Liver (tissue), 9 donors: ENCODE results near the gene EP300. TPM values are rescaled to one million over a fixed set of nuclear protein-coding genes. Genes with fewer than 3 reads are reported as not detected.

Experiments used
- DNase-seq: peaks from one replicate; pipeline ENCODE4 v3.0.0-alpha.2; 2017; ENCODE audit warnings: low spot score
- H3K27ac ChIP-seq, 2 donors: one replicate each; pipeline ENCODE4 v1.7.0; 2013; ENCODE audit warnings: inconsistent platforms in 2 of 2, low read length in 2 of 2, control low read depth in 1 of 2, low read depth in 1 of 2, mild to moderate bottlenecking in 1 of 2
- H3K27me3 ChIP-seq, 4 donors: one replicate each; pipeline versions ENCODE4 v1.6.1 to v1.7.0; 2013; ENCODE audit warnings: low read length in 3 of 4, inconsistent platforms in 1 of 4, mild to moderate bottlenecking in 1 of 4, moderate library complexity in 1 of 4; ENCODE audit not compliant: control insufficient read depth in 4 of 4, insufficient read depth in 4 of 4
- H3K36me3 ChIP-seq, 4 donors: one replicate each; pipeline versions ENCODE4 v1.6.1 to v1.7.0; 2013; ENCODE audit warnings: low read length in 3 of 4, mild to moderate bottlenecking in 3 of 4, low read depth in 1 of 4, moderate library complexity in 1 of 4; ENCODE audit not compliant: control insufficient read depth in 4 of 4, insufficient read depth in 3 of 4
- H3K4me1 ChIP-seq, 4 donors: one replicate each; pipeline versions ENCODE4 v1.6.1 to v1.7.0; 2013; ENCODE audit warnings: low read length in 3 of 4, mild to moderate bottlenecking in 3 of 4, moderate library complexity in 1 of 4; ENCODE audit not compliant: control insufficient read depth in 4 of 4, insufficient read depth in 4 of 4
- H3K4me3 ChIP-seq, 3 donors: one replicate each; pipeline versions ENCODE4 v1.6.1 to v1.7.0; 2013; ENCODE audit warnings: low read length in 3 of 3, control low read depth in 1 of 3, low read depth in 1 of 3, mild to moderate bottlenecking in 1 of 3
- H3K9ac ChIP-seq, 2 donors: one replicate each; pipeline ENCODE4 v1.7.0; 2013; ENCODE audit warnings: low read length in 2 of 2, mild to moderate bottlenecking in 2 of 2, moderate library complexity in 2 of 2, control low read depth in 1 of 2, low read depth in 1 of 2
- H3K9me3 ChIP-seq, 4 donors: one replicate each; pipeline versions ENCODE4 v1.6.1 to v1.7.0; 2013; ENCODE audit warnings: low read length in 3 of 4; ENCODE audit not compliant: control insufficient read depth in 4 of 4
- EGR1 ChIP-seq, 2 donors: IDR thresholded peaks; 2 replicates each; pipeline ENCODE4 v1.6.1; 2016 to 2018; ENCODE audit warnings: antibody characterized with exemption in 2 of 2, low read depth in 2 of 2
- GABPA ChIP-seq, 2 donors: IDR thresholded peaks in 1 of 2; conservative IDR thresholded peaks in 1 of 2; 2 replicates each; pipeline ENCODE4 v1.6.1; 2016; ENCODE audit warnings: antibody characterized with exemption in 2 of 2, mild to moderate bottlenecking in 1 of 2, moderate library complexity in 1 of 2
- HNF4A ChIP-seq, 2 donors: conservative IDR thresholded peaks; 2 replicates each; pipeline ENCODE4 v1.6.1; 2016; ENCODE audit warnings: antibody characterized with exemption in 2 of 2, mild to moderate bottlenecking in 2 of 2
- HNF4G ChIP-seq: IDR thresholded peaks from 2 replicates; pipeline ENCODE4 v1.6.1; 2016; ENCODE audit warnings: antibody characterized with exemption
- JUND ChIP-seq, 2 donors: IDR thresholded peaks; 2 replicates each; pipeline ENCODE4 v1.6.1; 2016; ENCODE audit warnings: antibody characterized with exemption in 2 of 2
- NR2F2 ChIP-seq: IDR thresholded peaks from 2 replicates; pipeline ENCODE4 v1.6.1; 2016; ENCODE audit warnings: antibody characterized with exemption
- YY1 ChIP-seq: IDR thresholded peaks from 2 replicates; pipeline ENCODE4 v1.6.1; 2016; ENCODE audit warnings: antibody characterized with exemption, mild to moderate bottlenecking
- WGBS: extraction: QIAGEN DNeasy Blood & Tissue Kit; methylation state at CpG from one replicate; pipeline ENCODE4 v1.1.7; 2013; 5-methylcytosine and 5-hydroxymethylcytosine counted together
- polyA plus RNA-seq, 2 donors: library from polyadenylated mRNA; stranded (reverse) in 1 of 2; unstranded in 1 of 2; fragments of 200-250 nt in 1 of 2; fragments of >200 nt in 1 of 2; fragmentation: Nextera tagmentation in 1 of 2; extraction: Ambion mirVana in 1 of 2; gene quantifications; one replicate each; pipeline versions ENCODE4 v1.2.1 to v1.2.3, GENCODE V29; 2013 to 2015
- total RNA-seq, 2 donors: library from RNA; depleted of rRNA; stranded (reverse); fragments of >200 nt; gene quantifications; one replicate each; pipeline ENCODE4 v1.2.3, GENCODE V29; 2014
- TF ChIP-seq, protein P1 (sequence below): IDR thresholded peaks from 2 replicates; pipeline ENCODE4 v1.6.1; 2016; ENCODE audit warnings: antibody characterized with exemption, mild to moderate bottlenecking
- TF ChIP-seq, protein P2 (sequence below): IDR thresholded peaks from 2 replicates; pipeline ENCODE4 v1.6.1; 2016; ENCODE audit warnings: antibody characterized with exemption
- TF ChIP-seq, protein P3 (sequence below): IDR thresholded peaks from 2 replicates; pipeline ENCODE4 v1.6.1; 2016; ENCODE audit warnings: antibody characterized with exemption
- TF ChIP-seq, protein P4 (sequence below): IDR thresholded peaks from 2 replicates; pipeline ENCODE4 v1.6.1; 2016; ENCODE audit warnings: antibody characterized with exemption
- donor health status: healthy.
- donor health status: healthy.
- donor health status: healthy.
- donor health status: healthy.
- donor health status: healthy.

The EP300 gene
- total and polyA plus RNA-seq, 4 donors, result 6.9 to 95.5 (median 31.9) TPM

DNA sequence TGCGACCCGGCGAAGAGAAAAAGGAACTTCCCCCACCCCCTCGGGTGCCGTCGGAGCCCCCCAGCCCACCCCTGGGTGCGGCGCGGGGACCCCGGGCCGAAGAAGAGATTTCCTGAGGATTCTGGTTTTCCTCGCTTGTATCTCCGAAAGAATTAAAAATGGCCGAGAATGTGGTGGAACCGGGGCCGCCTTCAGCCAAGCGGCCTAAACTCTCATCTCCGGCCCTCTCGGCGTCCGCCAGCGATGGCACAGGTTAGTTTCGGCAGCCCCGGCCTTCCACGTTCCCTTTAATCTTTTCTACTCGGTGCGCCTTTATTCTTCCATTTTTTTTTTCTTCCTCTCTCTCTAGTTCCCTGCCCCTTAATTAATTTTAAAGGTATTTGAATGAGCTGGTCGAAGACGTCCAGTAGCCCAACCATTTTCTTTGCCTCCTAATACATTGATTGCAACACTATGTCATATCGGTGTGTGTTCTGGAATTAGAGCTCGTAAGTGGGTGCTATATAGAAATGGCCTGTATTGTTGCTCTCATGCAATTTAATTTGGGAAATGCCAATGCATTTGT lies 537 bp downstream of the EP300 start:
- TF ChIP-seq HNF4G (no peak), GABPA (IDR thresholded peaks at IDR 0.05 in 1 of 2, conservative IDR thresholded peaks at IDR 0.05 in 1 of 2) (no peak), NR2F2 (no peak), HNF4A (conservative IDR thresholded peaks at IDR 0.05) (no peak), YY1 (peak; percentile 79)
- TF ChIP-seq, protein P1, sequence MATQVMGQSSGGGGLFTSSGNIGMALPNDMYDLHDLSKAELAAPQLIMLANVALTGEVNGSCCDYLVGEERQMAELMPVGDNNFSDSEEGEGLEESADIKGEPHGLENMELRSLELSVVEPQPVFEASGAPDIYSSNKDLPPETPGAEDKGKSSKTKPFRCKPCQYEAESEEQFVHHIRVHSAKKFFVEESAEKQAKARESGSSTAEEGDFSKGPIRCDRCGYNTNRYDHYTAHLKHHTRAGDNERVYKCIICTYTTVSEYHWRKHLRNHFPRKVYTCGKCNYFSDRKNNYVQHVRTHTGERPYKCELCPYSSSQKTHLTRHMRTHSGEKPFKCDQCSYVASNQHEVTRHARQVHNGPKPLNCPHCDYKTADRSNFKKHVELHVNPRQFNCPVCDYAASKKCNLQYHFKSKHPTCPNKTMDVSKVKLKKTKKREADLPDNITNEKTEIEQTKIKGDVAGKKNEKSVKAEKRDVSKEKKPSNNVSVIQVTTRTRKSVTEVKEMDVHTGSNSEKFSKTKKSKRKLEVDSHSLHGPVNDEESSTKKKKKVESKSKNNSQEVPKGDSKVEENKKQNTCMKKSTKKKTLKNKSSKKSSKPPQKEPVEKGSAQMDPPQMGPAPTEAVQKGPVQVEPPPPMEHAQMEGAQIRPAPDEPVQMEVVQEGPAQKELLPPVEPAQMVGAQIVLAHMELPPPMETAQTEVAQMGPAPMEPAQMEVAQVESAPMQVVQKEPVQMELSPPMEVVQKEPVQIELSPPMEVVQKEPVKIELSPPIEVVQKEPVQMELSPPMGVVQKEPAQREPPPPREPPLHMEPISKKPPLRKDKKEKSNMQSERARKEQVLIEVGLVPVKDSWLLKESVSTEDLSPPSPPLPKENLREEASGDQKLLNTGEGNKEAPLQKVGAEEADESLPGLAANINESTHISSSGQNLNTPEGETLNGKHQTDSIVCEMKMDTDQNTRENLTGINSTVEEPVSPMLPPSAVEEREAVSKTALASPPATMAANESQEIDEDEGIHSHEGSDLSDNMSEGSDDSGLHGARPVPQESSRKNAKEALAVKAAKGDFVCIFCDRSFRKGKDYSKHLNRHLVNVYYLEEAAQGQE, result peak; percentile 3
- TF ChIP-seq, protein P2, sequence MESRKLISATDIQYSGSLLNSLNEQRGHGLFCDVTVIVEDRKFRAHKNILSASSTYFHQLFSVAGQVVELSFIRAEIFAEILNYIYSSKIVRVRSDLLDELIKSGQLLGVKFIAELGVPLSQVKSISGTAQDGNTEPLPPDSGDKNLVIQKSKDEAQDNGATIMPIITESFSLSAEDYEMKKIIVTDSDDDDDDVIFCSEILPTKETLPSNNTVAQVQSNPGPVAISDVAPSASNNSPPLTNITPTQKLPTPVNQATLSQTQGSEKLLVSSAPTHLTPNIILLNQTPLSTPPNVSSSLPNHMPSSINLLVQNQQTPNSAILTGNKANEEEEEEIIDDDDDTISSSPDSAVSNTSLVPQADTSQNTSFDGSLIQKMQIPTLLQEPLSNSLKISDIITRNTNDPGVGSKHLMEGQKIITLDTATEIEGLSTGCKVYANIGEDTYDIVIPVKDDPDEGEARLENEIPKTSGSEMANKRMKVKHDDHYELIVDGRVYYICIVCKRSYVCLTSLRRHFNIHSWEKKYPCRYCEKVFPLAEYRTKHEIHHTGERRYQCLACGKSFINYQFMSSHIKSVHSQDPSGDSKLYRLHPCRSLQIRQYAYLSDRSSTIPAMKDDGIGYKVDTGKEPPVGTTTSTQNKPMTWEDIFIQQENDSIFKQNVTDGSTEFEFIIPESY, result no peak
- TF ChIP-seq, protein P3, sequence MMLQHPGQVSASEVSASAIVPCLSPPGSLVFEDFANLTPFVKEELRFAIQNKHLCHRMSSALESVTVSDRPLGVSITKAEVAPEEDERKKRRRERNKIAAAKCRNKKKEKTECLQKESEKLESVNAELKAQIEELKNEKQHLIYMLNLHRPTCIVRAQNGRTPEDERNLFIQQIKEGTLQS, result no peak
- TF ChIP-seq, protein P4, sequence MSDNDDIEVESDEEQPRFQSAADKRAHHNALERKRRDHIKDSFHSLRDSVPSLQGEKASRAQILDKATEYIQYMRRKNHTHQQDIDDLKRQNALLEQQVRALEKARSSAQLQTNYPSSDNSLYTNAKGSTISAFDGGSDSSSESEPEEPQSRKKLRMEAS, result no peak
- Histone ChIP-seq H3K27ac (peak overlapping the region; percentile 99 to 100), H3K9ac (peak overlapping the region; percentile 91 to 98), H3K36me3 (no peaks in the 10 kb centered on the region), H3K4me3 (peak overlapping the region; percentile 69 to 98 (median 85)), H3K9me3 (no peaks in the 10 kb centered on the region), H3K4me1 (peaks cover 8 to 49% (median 34%) of the 10 kb centered on the region in 4 donors), H3K27me3 (no peaks in the 10 kb centered on the region)
- WGBS, result under 1% methylated on average over 31 of the region's 31 CpGs
- peak; percentile 62 for DNase-seq

DNA sequence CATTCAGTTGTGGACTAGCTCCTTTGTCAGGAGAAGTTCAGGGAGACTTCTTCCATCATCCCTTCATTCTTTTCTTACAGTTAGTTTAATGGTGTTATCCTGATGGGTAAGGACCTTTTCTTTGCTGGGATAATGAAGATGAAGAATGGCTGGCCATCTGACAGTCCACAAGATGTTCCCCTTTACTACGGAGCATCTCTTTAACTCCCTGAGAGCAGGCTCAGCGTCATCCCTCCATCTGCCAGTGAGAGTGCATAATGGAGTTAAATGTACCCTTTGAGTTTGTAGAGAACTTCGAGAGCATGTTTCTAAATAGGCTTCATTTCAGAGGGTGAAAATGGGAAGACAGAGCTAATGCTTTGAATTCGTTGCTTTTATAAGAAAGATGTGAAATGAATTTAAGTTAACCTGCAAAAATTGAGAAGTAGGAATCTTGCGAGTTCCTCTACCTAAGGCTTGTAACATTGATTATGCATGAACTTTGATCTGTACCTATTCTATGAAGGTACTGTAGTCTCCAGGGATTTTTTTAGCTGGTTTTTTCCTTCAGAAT lies 1.7 kb downstream of the EP300 start:
- peak; percentile 42 for DNase-seq
- Histone ChIP-seq H3K4me3 (peak overlapping the region; percentile 69 to 98 (median 85)), H3K27ac (peak overlapping the region; percentile 36 to 99), H3K4me1 (peaks cover 9 to 56% (median 41%) of the 10 kb centered on the region in 4 donors), H3K36me3 (no peaks in the 10 kb centered on the region), H3K9me3 (no peaks in the 10 kb centered on the region), H3K9ac (peak overlapping the region; percentile 91 to 98), H3K27me3 (no peaks in the 10 kb centered on the region)
- TF ChIP-seq EGR1 (IDR thresholded peaks at IDR 0.05; ENCODE audit: low read depth in 2 of 2) (no peak), HNF4G (no peak), JUND (IDR thresholded peaks at IDR 0.05) (no peak), HNF4A (conservative IDR thresholded peaks at IDR 0.05) (peak in 1 of 2 donors; percentile 33), NR2F2 (no peak)
- 2% methylated on average over 5 of the region's 5 CpGs for WGBS
